ENCODE measurements around the gene PDLIM5.
"Not testable (repeated sequence)": the region's sequence is repeated elsewhere in the genome, so short reads cannot be mapped to it uniquely, and the experiment has no call there.

The PDLIM5 gene

DNA sequence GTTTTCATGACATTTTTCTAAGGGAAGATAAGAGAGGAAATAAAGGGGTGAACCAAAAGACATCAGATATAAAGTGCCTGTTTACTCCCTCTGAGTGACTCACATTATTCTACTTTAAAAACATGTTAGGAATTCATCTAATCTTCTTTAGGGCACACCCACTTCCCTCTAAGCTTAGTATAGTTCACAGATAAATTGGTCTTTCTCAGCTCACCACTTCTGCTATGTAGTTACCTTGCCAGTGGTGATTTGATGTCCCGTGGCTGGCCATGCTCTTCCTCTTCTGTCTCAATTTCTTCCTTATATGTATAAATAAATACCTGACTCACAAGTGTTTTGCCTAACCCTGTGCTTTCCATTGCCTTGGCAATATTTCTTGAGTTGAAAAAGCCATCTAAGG lies 96.8 kb downstream of the PDLIM5 start:
- no peak for DNase-seq (ENCODE audit: low spot score)
- TF ChIP-seq, protein P1, sequence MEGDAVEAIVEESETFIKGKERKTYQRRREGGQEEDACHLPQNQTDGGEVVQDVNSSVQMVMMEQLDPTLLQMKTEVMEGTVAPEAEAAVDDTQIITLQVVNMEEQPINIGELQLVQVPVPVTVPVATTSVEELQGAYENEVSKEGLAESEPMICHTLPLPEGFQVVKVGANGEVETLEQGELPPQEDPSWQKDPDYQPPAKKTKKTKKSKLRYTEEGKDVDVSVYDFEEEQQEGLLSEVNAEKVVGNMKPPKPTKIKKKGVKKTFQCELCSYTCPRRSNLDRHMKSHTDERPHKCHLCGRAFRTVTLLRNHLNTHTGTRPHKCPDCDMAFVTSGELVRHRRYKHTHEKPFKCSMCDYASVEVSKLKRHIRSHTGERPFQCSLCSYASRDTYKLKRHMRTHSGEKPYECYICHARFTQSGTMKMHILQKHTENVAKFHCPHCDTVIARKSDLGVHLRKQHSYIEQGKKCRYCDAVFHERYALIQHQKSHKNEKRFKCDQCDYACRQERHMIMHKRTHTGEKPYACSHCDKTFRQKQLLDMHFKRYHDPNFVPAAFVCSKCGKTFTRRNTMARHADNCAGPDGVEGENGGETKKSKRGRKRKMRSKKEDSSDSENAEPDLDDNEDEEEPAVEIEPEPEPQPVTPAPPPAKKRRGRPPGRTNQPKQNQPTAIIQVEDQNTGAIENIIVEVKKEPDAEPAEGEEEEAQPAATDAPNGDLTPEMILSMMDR (IDR thresholded peaks at IDR 0.05; ENCODE audit: extremely low read depth, missing control alignments), result no peak

DNA sequence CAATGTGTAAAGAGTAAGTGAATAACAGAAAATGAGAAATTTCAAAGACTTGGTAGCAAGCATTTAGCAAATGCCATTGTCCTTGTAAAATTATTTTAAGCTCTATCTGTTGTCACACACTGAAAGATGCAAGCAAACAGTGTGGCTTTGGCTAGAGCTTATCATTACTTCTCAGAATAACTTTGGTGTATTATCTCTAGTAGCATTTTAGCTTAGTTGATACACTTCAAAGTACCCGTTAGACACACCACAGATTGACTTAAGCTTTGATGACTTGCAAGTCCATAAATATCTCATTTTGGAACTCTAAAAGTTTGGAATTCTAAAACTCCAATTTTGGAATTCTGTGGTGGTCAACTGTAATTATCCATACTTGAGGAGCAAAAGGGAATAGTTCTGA lies 98.6 kb downstream of the PDLIM5 start:
- DNase-seq (ENCODE audit: low spot score), result no peak
- TF ChIP-seq, protein P1 (IDR thresholded peaks at IDR 0.05; ENCODE audit: extremely low read depth, missing control alignments), result no peak

DNA sequence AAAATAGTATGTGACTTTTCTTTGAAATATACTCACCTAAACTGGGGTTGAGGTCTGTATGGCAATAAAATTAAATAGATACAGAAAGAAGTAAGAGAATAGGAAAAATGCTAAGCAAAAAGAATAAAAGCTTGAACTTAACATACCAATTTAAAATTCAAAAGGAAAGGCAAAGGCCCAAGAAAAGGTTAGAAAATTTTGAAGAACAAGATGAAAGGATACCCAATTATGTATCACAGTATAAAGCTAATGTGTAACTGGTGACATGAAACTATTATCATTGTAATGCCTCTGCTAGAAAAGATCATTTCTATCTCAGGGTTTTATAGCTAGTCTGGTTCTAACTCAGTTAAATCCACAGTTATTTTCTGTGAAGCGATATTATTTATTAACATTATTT lies 99.1 kb downstream of the PDLIM5 start:
- no peak for DNase-seq (ENCODE audit: low spot score)

DNA sequence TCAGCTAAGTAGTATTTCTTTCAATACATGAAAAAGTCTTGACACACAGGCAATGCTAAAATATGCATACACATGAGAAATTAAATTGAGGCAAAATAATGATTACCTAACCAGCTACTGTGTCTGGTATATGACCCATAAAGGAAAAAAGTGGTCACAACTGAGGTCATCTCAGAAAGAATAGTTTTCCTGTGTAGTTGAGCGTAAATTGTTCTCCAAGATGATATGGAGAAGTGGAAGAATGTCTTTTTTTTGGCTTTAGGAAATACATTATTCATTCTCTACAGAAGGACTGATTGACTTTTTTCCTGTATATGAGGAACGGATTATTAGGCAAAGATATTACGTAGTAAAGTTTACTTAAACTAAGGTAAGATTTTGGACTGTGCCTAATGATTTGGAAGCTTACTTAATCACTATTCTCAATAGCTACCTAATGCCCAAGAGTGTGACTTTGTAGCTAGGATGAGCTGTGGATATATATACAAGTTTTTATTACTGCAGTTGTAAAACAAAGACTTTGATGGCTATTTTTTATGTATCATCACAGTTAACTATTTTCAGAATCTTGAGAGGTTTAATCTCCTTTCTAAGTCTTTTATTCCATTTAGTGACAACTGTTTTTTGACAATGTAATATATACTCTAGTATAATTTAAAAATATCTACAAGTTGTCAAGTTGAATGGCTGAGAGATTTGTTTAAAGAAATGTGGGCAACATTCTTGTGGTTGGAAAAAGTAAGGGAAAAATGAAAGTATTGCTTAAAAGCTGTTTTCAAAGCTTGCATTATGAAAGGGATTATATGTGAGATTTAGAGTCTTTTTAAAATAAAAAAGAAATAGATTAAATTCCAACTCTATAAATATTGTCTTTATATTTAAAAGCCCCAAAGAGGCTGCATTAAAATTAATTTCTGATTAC lies 100.2 kb downstream of the PDLIM5 start:
- TF ChIP-seq, protein P1 (IDR thresholded peaks at IDR 0.05; ENCODE audit: extremely low read depth, missing control alignments), result no peak
- DNase-seq (ENCODE audit: low spot score), result no peak

More for the DNA sequence above, 99.1 kb downstream of the PDLIM5 start:
- TF ChIP-seq, protein P1 (IDR thresholded peaks at IDR 0.05; ENCODE audit: extremely low read depth, missing control alignments), result no peak

DNA sequence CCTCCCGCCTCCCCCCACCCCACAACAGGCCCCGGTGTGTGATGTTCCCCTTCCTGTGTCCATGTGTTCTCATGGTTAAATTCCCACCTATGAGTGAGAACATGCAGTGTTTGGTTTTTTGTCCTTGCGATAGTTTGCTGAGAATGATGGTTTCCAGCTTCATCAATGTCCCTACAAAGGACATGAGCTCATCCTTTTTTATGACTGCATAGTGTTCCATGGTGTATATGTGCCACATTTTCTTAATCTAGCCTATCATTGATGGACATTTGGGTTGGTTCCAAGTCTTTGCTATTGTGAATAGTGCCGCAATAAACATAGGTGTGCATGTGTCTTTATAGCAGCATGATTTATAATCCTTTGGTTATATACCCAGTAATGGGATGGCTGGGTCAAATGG lies 104.3 kb downstream of the PDLIM5 start:
- DNase-seq (ENCODE audit: low spot score), result not testable (repeated sequence)

DNA sequence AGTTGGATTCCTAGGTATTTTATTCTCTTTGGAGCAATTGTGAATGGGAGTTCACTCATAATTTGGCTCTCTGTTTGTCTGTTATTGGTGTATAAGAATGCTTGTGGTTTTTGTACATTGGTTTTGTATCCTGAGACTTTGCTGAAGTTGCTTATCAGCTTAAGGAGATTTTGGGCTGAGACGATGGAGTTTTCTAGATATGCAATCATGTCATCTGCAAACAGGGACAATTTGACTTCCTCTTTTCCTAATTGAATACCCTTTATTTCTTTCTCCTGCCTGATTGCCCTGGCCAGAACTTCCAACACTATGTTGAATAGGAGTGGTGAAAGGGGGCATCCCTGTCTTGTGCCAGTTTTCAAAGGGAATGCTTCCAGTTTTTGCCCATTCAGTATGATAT lies 105.9 kb downstream of the PDLIM5 start:
- DNase-seq (ENCODE audit: low spot score), result not testable (repeated sequence)

DNA sequence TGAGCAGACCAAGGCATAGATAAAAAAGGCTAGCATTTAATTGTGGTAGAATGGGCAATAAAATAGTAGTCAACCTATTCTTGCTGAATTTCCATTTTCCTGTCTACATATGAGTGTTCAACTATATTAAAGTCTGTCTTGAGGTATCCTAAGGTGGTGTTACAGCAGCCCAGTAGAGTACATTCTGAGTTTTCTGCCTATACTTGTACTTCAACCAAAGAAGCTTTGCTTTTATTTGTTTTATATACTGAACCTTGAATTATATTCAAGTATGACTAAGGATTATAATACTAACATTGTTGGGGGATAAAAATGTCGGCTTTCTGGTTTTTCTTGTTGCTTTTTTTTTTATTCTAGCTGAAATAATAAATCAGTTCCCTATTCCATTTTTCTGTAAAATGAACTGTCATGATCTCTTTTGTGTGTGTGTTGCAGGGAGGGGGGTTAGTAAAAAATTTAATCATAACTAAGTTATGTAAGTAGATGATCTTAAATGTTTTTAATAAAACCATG lies 106.7 kb downstream of the PDLIM5 start:
- no peak for DNase-seq (ENCODE audit: low spot score)

DNA sequence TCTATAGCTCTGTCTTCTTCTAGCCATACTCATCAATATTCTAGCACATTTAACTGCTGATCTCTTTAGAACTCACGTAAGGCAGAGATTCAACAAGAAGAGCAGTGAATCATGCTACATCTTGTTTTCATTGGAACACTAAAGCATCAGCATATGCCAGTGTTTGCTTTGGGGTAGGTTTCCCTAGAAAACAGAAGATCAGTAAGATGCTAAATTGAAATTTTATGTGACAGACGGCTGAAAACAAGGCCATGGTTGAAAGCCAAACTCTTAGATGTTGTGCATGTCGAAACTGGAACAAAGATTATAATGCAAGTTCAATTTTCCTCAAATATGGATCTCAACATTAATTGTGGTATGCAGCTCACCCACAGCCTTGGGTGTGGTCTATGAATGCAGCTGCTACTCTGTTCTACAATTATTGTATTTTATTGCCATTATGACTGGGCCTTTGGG lies 107.6 kb downstream of the PDLIM5 start:
- TF ChIP-seq, protein P1 (IDR thresholded peaks at IDR 0.05; ENCODE audit: extremely low read depth, missing control alignments), result no peak
- DNase-seq (ENCODE audit: low spot score), result no peak

More for the DNA sequence above, 106.7 kb downstream of the PDLIM5 start:
- TF ChIP-seq, protein P1 (IDR thresholded peaks at IDR 0.05; ENCODE audit: extremely low read depth, missing control alignments), result no peak
